Osteoblast (primary cell): ENCODE data around the gene SULT2B1. TPM values are rescaled to one million over a fixed set of nuclear protein-coding genes. Genes with fewer than 3 reads are reported as not detected.

ENCODE experiments used
- DNase-seq: peaks from one replicate; pipeline ENCODE4 v3.0.0; 2011; ENCODE audit warnings: low spot score, mixed read lengths; ENCODE audit not compliant: insufficient read length; ENCODE audit errors: missing footprints
- H2AFZ ChIP-seq: 2 replicates; pipeline ENCODE4 v1.6.0; 2011; ENCODE audit warnings: mild to moderate bottlenecking, low read length
- H3K27ac ChIP-seq: 2 replicates; pipeline ENCODE4 v1.5.1; 2011; ENCODE audit warnings: mild to moderate bottlenecking, low read depth, low read length, moderate library complexity
- H3K27me3 ChIP-seq: 2 replicates; pipeline ENCODE4 v1.6.0; 2012; ENCODE audit warnings: mild to moderate bottlenecking, control low read depth, inconsistent platforms, low read length, moderate library complexity; ENCODE audit not compliant: insufficient read depth
- H3K36me3 ChIP-seq: 2 replicates; pipeline ENCODE4 v1.5.1; 2011; ENCODE audit warnings: mild to moderate bottlenecking, low read length, control low read depth, moderate library complexity; ENCODE audit not compliant: insufficient read depth
- H3K4me1 ChIP-seq: 2 replicates; pipeline ENCODE4 v1.5.1; 2011; ENCODE audit warnings: mild to moderate bottlenecking, low read length, control low read depth, moderate library complexity; ENCODE audit not compliant: insufficient read depth
- H3K4me2 ChIP-seq: 2 replicates; pipeline ENCODE4 v1.6.0; 2011; ENCODE audit warnings: mild to moderate bottlenecking, low read length; ENCODE audit not compliant: insufficient read depth
- H3K4me3 ChIP-seq: fragments of 200-600 bp; sonication (generic); 3 replicates; pipeline ENCODE4 v1.5.1; 2012; ENCODE audit warnings: mild to moderate bottlenecking, low read length, inconsistent platforms; ENCODE audit not compliant: insufficient read depth
- H3K79me2 ChIP-seq: 2 replicates; pipeline ENCODE4 v1.6.0; 2012; ENCODE audit warnings: mild to moderate bottlenecking, low read length, control low read depth, inconsistent platforms; ENCODE audit not compliant: insufficient read depth
- H3K9me3 ChIP-seq: 2 replicates; pipeline ENCODE4 v1.5.1; 2011; ENCODE audit warnings: low read depth, low read length, control low read depth
- H4K20me1 ChIP-seq: 2 replicates; pipeline ENCODE4 v1.6.0; 2012; ENCODE audit warnings: mild to moderate bottlenecking, low read length, control low read depth; ENCODE audit not compliant: insufficient read depth
- total RNA-seq: library from RNA; depleted of rRNA; stranded (reverse); fragments of >200 nt; gene quantifications from 2 replicates; pipeline ENCODE4 v1.2.3, GENCODE V29; 2012
- TF ChIP-seq, protein P1 (sequence below): IDR thresholded peaks from 2 replicates; pipeline ENCODE4 v1.5.1; 2011; ENCODE audit warnings: mild to moderate bottlenecking, low read depth, low read length, moderate library complexity; ENCODE audit errors: extremely low read depth

SULT2B1 gene
- total RNA-seq, 1 donor, result under 0.01 TPM

DNA sequence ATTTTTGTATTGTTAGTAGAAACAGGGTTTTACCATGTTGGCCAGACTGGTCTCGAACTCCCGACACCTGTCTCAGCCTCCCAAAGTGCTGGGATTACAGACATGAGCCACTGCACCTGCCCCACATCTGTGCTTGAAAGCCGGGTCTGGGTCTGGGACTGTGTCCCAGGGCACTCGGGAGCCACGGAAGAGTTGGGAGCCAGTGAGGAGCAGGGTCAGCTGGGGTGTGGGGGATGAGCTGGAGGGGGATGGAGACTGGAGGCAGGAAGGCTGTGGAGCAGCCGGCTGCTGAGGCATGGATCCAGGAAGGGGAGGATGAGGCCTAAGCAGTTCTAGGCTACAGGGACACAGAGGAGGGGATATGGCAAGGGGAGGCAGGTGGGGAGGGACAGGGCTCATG is 43.9 kb downstream of the SULT2B1 start:
- H4K20me1 ChIP-seq, result no peaks in the 10 kb centered on the region
- no peak overlapping the region for H2AFZ ChIP-seq
- no peak overlapping the region for H3K4me2 ChIP-seq
- no peaks in the 10 kb centered on the region for H3K27me3 ChIP-seq
- no peaks in the 10 kb centered on the region for H3K9me3 ChIP-seq
- H3K36me3 ChIP-seq, result no peaks in the 10 kb centered on the region
- DNase-seq, result peak; percentile 49
- H3K79me2 ChIP-seq, result no peaks in the 10 kb centered on the region
- TF ChIP-seq, protein P1, sequence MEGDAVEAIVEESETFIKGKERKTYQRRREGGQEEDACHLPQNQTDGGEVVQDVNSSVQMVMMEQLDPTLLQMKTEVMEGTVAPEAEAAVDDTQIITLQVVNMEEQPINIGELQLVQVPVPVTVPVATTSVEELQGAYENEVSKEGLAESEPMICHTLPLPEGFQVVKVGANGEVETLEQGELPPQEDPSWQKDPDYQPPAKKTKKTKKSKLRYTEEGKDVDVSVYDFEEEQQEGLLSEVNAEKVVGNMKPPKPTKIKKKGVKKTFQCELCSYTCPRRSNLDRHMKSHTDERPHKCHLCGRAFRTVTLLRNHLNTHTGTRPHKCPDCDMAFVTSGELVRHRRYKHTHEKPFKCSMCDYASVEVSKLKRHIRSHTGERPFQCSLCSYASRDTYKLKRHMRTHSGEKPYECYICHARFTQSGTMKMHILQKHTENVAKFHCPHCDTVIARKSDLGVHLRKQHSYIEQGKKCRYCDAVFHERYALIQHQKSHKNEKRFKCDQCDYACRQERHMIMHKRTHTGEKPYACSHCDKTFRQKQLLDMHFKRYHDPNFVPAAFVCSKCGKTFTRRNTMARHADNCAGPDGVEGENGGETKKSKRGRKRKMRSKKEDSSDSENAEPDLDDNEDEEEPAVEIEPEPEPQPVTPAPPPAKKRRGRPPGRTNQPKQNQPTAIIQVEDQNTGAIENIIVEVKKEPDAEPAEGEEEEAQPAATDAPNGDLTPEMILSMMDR, result no peak
- H3K27ac ChIP-seq, result no peak overlapping the region
- H3K4me3 ChIP-seq, result no peak overlapping the region
- H3K4me1 ChIP-seq, result no peaks in the 10 kb centered on the region

GRCh38 chr19:48596237-48596636 is 44.3 kb downstream of the SULT2B1 start:
- no peaks in the 10 kb centered on the region for H3K4me1 ChIP-seq
- no peaks in the 10 kb centered on the region for H3K27me3 ChIP-seq
- H3K4me3 ChIP-seq, result no peak overlapping the region
- no peak overlapping the region for H3K27ac ChIP-seq
- H2AFZ ChIP-seq, result no peak overlapping the region
- H3K9me3 ChIP-seq, result no peaks in the 10 kb centered on the region
- TF ChIP-seq, protein P1, result no peak
- peak; percentile 30 for DNase-seq
- no peaks in the 10 kb centered on the region for H3K36me3 ChIP-seq
- no peaks in the 10 kb centered on the region for H4K20me1 ChIP-seq
- H3K4me2 ChIP-seq, result no peak overlapping the region
- no peaks in the 10 kb centered on the region for H3K79me2 ChIP-seq

DNA sequence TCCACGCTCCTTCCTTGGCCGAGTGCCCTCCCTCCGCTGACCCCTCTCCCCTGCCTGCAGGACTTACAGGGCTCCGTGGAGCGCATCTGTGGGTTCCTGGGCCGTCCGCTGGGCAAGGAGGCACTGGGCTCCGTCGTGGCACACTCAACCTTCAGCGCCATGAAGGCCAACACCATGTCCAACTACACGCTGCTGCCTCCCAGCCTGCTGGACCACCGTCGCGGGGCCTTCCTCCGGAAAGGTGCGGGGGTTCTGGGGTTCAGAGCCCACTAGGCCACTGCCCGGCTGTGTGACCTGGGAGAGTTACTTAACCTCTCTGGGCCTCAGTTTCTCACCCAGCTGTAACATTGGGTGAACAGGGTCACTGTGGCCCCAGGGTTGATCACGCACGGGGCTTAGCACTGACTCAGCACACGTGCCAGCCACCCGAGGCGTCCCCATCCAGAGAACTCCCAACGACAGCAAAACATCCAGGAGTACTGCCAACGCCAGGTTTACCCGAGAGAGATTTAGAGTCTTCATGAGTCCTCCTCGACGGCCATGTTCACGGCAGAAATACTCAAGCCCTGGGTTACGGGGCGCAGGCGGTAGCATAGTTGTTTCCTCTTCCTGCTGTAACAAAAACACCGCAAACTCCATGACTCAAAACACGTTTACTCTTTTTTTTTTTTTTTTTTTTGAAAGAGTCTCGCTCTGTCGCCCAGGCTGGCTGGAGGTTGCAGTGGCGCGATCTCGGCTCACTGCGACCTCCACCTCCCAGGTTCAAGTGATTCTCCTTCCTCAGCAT is 44.9 kb downstream of the SULT2B1 start:
- H3K79me2 ChIP-seq, result no peaks in the 10 kb centered on the region
- H3K9me3 ChIP-seq, result no peaks in the 10 kb centered on the region
- H3K27ac ChIP-seq, result no peak overlapping the region
- no peak overlapping the region for H3K4me3 ChIP-seq
- no peak overlapping the region for H2AFZ ChIP-seq
- TF ChIP-seq, protein P1, result no peak
- DNase-seq, result peak; percentile 26
- no peaks in the 10 kb centered on the region for H3K36me3 ChIP-seq
- no peak overlapping the region for H3K4me2 ChIP-seq
- H3K4me1 ChIP-seq, result no peaks in the 10 kb centered on the region
- no peaks in the 10 kb centered on the region for H3K27me3 ChIP-seq
- no peaks in the 10 kb centered on the region for H4K20me1 ChIP-seq

- Histone ChIP-seq H2AFZ (no peak overlapping the region), H3K79me2 (no peaks in the 10 kb centered on the region), H3K27me3 (no peaks in the 10 kb centered on the region), H3K4me2 (no peak overlapping the region), H3K36me3 (no peaks in the 10 kb centered on the region), H3K4me1 (no peaks in the 10 kb centered on the region), H3K9me3 (no peaks in the 10 kb centered on the region), H3K27ac (no peak overlapping the region), H4K20me1 (no peaks in the 10 kb centered on the region), H3K4me3 (no peak overlapping the region)
- TF ChIP-seq, protein P1, result no peak
- DNase-seq, result peak; percentile 66
Observed at GRCh38 chr19:48598996-48599700, 47.2 kb downstream of the SULT2B1 start.
